RWPE1 (cell line): ENCODE measurements around the gene NAALADL2.

ENCODE experiments used
- CTCF ChIA-PET: fragments of 350-600 bp; sonication (Branson Sonifier 250); formaldehyde crosslinking; extraction: SDS; loops from one replicate; lab custom pipeline; 2021; lab: Yijun Ruan, JAX
- POLR2A ChIA-PET: fragments of 400-600 bp; formaldehyde crosslinking; extraction: SDS; loops from one replicate; lab custom pipeline; 2020; ENCODE audit warnings: antibody characterized with exemption; ENCODE audit not compliant: low non-redundant PET; lab: Yijun Ruan, JAX
- DNase-seq: peaks from one replicate; pipeline ENCODE4 v3.0.0; 2012; ENCODE audit warnings: low spot score
- H3K27ac ChIP-seq: fragments of 450-650 bp; 2 replicates; pipeline ENCODE4 v1.5.1; 2017
- CTCF ChIP-seq: fragments of 450-650 bp; conservative IDR thresholded peaks from 2 replicates; pipeline ENCODE4 v1.5.1; 2017; ENCODE audit warnings: low read depth, mild to moderate bottlenecking

The NAALADL2 gene

DNA sequence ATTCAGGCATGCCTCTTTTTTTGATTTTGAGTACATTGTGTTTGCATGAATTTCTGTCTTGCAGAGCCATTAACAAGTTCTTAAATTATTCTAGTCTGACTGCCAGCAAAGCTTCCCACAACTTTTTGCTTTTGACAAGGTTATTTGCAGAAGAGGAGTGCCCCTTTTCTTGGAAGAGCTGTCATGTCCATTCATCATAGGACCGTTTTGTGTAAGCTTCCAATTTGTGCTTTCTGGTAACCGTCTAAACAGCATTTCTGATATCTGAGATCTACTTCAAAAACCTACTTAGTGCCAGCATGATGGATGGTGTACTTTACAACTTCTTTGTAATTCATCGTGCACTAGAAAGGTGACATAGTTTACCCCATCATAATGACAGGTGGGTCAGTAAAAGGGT, 379.7 kb downstream of the NAALADL2 start:
- ChIA-PET CTCF (no interaction called here), POLR2A (no interaction called here)
- no peak overlapping the region for H3K27ac ChIP-seq
- no peak for DNase-seq
- no peak for TF ChIP-seq CTCF

DNA sequence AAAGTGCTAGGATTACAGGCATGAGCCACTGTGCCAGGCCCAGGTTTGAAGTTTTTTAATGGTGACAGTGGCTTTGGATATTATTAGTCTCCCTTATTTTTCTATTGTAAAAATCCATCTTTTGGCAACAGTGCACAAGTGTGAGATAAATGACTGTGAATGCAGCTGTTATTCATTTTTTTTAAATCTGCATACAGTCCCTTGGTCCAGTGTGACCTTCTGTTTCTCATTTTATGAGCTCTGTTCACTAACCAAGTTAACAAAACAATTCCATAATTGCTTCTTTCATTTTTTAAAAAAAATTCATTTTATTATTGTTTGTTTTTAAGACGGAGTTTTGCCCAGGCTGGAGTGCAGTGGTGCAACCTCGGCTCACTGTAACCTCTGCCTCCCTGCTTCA, 381.8 kb downstream of the NAALADL2 start:
- no peak overlapping the region for H3K27ac ChIP-seq
- ChIA-PET POLR2A (no interaction called here), CTCF (interaction anchor here (0.7 kb wide), 1 partner anchor 372 kb away, joined by 3 read pairs; no protein-coding TSS in a partner anchor)
- no peak for TF ChIP-seq CTCF
- DNase-seq: no peak

DNA sequence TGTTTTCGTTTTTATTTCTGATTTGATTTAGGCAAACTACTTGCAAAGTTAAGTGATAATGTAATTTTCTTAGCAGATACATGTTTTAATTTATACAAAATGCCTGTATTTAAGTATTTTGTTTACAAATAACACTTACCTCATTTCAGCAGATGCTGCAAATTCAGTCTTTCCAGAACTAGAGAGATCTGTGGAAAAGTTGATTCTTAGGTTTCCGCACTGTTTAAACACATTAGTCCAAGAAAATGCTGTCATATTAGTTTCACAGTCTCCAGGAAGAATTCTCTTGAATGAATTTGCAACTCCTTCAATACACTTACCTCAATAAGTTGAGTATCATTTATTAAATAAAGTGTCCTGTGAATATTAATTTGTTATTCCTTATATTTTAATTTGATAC, 383.1 kb downstream of the NAALADL2 start:
- CTCF ChIA-PET: no interaction called here
- POLR2A ChIA-PET: no interaction called here
- no peak for TF ChIP-seq CTCF
- DNase-seq: no peak
- H3K27ac ChIP-seq: no peak overlapping the region

DNA sequence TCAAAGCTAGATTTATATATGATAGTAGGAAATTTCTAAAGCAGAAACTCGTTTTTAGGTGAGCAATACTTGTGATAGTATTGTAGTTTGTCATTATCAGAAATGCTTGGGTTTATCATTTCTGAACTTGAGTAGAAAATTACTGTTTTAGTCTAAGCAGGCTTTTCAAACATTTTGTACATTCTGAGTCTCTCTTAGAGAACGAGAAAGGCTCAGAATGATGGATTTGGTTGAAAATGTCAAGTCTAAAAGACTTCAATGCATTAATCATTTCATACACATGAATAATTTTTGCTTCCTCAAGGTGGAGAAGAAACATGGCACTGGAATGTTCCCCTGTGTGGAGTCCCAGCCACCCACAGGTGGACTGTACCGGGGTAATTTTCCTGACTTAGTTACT, 387.1 kb downstream of the NAALADL2 start:
- DNase-seq: no peak
- H3K27ac ChIP-seq: no peak overlapping the region
- no peak for TF ChIP-seq CTCF
- POLR2A ChIA-PET: no interaction called here
- CTCF ChIA-PET: no interaction called here

GRCh38 chr3:175246766-175247165, 387.6 kb downstream of the NAALADL2 start:
- ChIA-PET CTCF (no interaction called here), POLR2A (no interaction called here)
- no peak overlapping the region for H3K27ac ChIP-seq
- DNase-seq: no peak
- TF ChIP-seq CTCF: no peak

DNA sequence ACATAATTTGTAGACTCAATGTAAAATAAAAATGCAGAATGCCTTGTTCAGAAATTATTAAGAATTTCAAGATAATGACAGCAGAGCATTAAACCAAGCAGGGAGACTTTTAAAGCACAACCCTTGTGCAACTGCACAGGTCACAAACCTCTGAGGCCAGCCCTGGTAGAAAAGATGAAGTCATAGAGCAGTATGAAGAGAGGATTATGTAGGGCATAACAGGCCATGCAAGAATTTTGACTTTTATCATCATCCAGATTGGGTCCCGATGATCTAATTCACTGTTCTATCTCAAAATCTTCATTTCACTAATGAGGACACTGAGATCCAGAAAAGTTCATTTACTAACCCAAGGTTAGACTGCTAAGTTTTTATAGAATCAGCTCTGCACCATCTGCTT, 388.5 kb downstream of the NAALADL2 start:
- H3K27ac ChIP-seq: no peak overlapping the region
- POLR2A ChIA-PET: no interaction called here
- no peak for DNase-seq
- CTCF ChIA-PET: no interaction called here
- no peak for TF ChIP-seq CTCF

- no peak for DNase-seq
- TF ChIP-seq CTCF: no peak
- ChIA-PET POLR2A (no interaction called here), CTCF (no interaction called here)
- H3K27ac ChIP-seq: no peak overlapping the region
Measured at GRCh38 chr3:175248832-175249231, 389.7 kb downstream of the NAALADL2 start.
